ENCODE results near the gene TAAR9.
A peak's percentile ranks its signal among the peaks of the same experiment; 100 is the strongest.

TAAR9 gene

GRCh38 chr6:132537977-132538376 lies at the start of gene TAAR9:
Gene TAAR9, plus strand, starts transcription at chr6:132538277. Its CDS starts 13 bp downstream, at chr6:132538290.
- DNase-seq (ENCODE audit: low spot score), result no peak

GRCh38 chr6:132489376-132489775 lies 48.7 kb upstream of the TAAR9 start:
- DNase-seq (ENCODE audit: low spot score), result no peak

- no peak for DNase-seq (ENCODE audit: low spot score)
These were observed 48.1 kb upstream of the TAAR9 start for GRCh38 chr6:132490024-132490423.

GRCh38 chr6:132490478-132491204 lies 47.4 kb upstream of the TAAR9 start:
- no peak for DNase-seq (ENCODE audit: low spot score)

- no peak for DNase-seq (ENCODE audit: low spot score)
These were observed 46.8 kb upstream of the TAAR9 start for GRCh38 chr6:132491303-132491702.

GRCh38 chr6:132491881-132492280 lies 46.2 kb upstream of the TAAR9 start:
- no peak for DNase-seq (ENCODE audit: low spot score)

GRCh38 chr6:132494954-132495353 lies 43.1 kb upstream of the TAAR9 start:
- no peak for DNase-seq (ENCODE audit: low spot score)

GRCh38 chr6:132495604-132496079 lies 42.4 kb upstream of the TAAR9 start:
- no peak for DNase-seq (ENCODE audit: low spot score)

GRCh38 chr6:132496519-132497180 lies 41.4 kb upstream of the TAAR9 start:
- no peak for DNase-seq (ENCODE audit: low spot score)

- no peak for DNase-seq (ENCODE audit: low spot score)
These were observed 39.4 kb upstream of the TAAR9 start for GRCh38 chr6:132498638-132499037.

GRCh38 chr6:132499757-132500156 lies 38.3 kb upstream of the TAAR9 start:
- DNase-seq (ENCODE audit: low spot score), result no peak

GRCh38 chr6:132504757-132505156 lies 33.3 kb upstream of the TAAR9 start:
- DNase-seq (ENCODE audit: low spot score), result no peak

GRCh38 chr6:132505158-132505557 lies 32.9 kb upstream of the TAAR9 start:
- DNase-seq (ENCODE audit: low spot score), result no peak

GRCh38 chr6:132506461-132506860 lies 31.6 kb upstream of the TAAR9 start:
- no peak for DNase-seq (ENCODE audit: low spot score)

GRCh38 chr6:132506869-132507808 lies 30.9 kb upstream of the TAAR9 start:
- no peak for DNase-seq (ENCODE audit: low spot score)

GRCh38 chr6:132511210-132511830 lies 26.8 kb upstream of the TAAR9 start:
- DNase-seq (ENCODE audit: low spot score), result peak; percentile 55

GRCh38 chr6:132511831-132512220 lies 26.3 kb upstream of the TAAR9 start:
- peak; percentile 43 for DNase-seq (ENCODE audit: low spot score)

GRCh38 chr6:132512342-132512637 lies 25.8 kb upstream of the TAAR9 start:
- DNase-seq (ENCODE audit: low spot score), result no peak

- DNase-seq (ENCODE audit: low spot score), result peak; percentile 94
These were observed 25.1 kb upstream of the TAAR9 start, which contains the start of gene STX7 for GRCh38 chr6:132512638-132513632. Gene STX7, minus strand, starts transcription at chr6:132513116. Its CDS starts 9,586 bp downstream, at chr6:132503530.

GRCh38 chr6:132513831-132514545 lies 24.1 kb upstream of the TAAR9 start:
- DNase-seq (ENCODE audit: low spot score), result no peak

All from hematopoietic multipotent progenitor cell treated with erythropoietin and hydrocortisone succinate and interleukin-3 and kit ligand, for 17 days (in vitro differentiated cells).